Stimulated activated CD8-positive, alpha-beta memory T cell treated with anti-CD3 and anti-CD28 coated beads, Interleukin-4, amount 100 ng/mL, for 24 hours (primary cell): Measurements from ENCODE around the gene AFAP1.
A peak's percentile ranks its signal among the peaks of the same experiment; 100 is the strongest.

Experiments
- DNase-seq: peaks from one replicate; pipeline ENCODE4 v3.0.0-alpha.2; 2020; ENCODE audit warnings: low read depth

Gene AFAP1

DNA sequence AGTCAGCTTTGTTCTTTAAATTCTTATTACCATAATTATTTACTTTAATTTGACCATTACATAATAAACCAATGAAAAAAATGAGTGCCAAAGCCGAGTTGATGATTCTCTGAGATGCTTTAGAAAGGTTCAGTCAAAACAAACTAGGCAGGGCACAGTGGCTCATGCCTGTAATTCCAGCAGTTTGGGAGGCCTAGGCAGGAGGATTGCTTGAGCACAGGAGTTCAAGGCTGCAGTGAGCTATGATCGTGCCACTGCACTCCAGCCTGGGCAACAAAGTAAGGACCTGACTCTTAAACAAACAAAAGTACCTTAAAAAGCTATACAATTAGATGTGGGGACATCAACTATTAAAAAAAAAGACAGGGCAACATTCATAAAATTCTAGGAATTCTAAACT, 75.0 kb downstream of the AFAP1 start:
- no peak for DNase-seq

DNA sequence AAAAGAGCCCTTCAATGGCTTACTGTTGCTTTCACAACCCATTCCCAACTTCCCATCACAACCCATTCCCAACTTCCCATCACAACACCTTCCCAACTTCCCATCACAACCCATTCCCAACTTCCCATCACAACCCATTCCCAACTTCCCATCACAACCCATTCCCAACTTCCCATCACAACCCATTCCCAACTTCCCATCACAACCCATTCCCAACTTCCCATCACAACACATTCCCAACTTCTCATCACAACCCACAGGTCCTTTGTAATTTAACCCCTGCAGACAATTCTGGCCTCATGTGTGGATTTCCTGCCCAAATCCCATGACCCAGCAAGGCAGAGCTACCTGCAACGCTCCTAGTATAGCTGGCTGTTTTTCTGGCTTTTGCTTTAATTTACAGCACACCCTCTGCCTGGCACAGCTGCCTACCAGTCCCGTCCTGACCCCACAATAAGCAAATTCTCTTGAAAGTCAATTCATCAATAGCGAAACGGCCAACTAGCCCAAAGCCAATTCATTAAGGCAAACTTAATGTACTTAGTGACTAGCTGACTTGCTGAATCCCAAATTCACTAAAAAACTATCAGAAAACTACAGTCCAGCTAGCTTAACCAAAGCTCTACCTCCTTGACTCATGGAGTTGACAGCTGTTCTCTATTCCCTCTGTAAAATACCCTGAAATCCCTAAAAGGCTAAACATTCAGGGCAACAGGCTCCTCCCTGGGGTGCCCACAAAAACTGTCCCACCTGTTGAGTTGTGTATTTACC, 75.6 kb downstream of the AFAP1 start:
- no peak for DNase-seq

- DNase-seq: no peak
These were observed 77.0 kb downstream of the AFAP1 start for GRCh38 chr4:7862561-7863192.

GRCh38 chr4:7861440-7861881, 78.2 kb downstream of the AFAP1 start:
- DNase-seq: no peak

GRCh38 chr4:7860600-7861163, 79.0 kb downstream of the AFAP1 start:
- no peak for DNase-seq

DNA sequence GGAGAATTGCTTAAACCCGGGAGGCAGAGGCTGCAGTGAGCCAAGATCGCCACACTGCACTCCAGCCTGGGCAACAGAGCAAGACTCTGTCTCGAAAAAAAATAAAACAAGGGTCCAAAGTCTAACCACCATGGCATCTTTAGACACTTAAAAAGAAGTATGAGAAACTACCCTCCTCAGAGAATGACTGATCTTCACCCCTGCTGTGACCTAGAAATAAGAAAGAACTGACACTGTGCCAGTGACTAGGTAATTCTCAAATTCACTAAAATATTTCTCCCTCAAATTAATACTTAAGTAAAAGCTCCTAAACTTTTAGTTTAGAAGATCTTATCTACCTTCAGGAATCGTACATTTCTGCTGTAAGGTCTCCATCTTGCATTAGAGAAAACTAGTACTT, 80.3 kb downstream of the AFAP1 start:
- no peak for DNase-seq

- no peak for DNase-seq
These were observed 81.2 kb downstream of the AFAP1 start for GRCh38 chr4:7858498-7858897.

- DNase-seq: no peak
These were observed 81.7 kb downstream of the AFAP1 start for GRCh38 chr4:7857993-7858392.

DNA sequence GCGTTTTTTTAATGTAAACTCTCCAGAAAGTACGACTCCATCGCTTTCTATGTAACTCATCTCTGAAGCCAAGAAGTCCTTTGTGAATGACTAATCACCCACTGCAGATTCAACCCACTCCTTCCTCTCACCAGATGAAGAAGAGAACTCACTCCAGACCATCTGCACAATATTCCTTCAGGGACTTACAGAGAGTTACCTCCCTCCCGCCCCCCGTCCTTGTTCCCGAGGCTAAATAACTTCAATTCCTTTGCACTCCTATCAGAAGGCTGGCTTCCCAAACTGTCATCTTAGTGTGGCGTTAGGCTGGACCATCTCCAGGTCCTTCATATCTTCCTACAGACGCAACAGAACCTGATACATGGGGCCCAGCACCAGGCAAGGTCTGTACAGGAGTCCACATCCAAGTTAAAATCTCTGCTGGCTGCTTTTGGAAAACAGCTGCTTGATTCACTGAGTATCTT, 82.4 kb downstream of the AFAP1 start:
- no peak for DNase-seq

GRCh38 chr4:7855731-7856130, 83.9 kb downstream of the AFAP1 start:
- DNase-seq: no peak

DNA sequence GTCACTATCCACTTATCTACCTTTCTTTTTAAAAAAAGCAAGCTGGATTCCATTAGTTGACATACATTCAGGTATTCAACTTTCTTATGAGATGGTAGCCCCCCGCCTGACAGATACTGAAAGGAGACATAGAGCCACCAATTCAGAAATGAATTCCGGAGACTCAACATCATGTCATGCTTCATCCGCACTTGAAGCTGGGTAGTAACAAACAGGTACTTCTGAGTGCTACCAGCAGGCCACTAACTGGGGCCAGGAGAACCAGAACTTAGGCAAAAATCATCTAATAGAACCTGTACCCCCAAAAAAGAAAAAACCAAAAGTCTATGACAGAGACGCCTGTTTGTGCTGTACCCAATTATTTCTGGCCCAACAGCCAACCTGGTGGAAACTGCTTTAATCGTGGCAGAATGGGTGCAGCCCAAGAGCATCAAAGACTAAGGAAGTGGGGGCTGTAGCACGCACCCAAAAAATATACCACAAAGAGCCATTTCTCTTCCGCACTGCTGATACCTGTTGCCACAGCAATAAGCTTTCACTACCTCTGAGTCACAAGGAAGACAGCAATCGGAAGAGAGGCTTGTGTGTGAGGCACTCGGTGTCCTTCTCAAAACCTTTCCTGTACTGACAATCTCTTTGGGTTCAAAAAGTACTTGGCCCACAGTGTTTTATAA, 84.8 kb downstream of the AFAP1 start:
- peak; percentile 18 for DNase-seq

GRCh38 chr4:7854216-7854615, 85.4 kb downstream of the AFAP1 start:
- DNase-seq: no peak

DNA sequence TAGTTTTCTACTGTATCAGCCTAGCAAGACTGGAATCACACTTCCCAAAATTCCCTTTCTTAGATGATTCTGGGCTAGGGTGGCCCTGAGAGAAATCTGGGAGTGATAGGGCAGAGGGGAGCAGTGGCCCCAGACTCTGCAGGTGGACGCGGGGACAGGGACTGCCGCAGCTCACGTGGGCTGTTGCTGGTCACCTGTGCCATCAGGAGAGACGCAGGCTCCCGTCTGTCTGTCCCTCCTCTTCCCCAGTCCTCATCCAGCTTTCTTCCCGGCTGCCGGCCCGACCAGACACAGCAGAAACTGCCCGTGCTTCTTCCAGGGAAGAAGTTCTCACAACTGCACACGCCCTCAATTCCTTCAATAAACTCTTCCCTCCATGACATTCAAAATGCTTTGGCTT, 86.4 kb downstream of the AFAP1 start:
- no peak for DNase-seq

DNA sequence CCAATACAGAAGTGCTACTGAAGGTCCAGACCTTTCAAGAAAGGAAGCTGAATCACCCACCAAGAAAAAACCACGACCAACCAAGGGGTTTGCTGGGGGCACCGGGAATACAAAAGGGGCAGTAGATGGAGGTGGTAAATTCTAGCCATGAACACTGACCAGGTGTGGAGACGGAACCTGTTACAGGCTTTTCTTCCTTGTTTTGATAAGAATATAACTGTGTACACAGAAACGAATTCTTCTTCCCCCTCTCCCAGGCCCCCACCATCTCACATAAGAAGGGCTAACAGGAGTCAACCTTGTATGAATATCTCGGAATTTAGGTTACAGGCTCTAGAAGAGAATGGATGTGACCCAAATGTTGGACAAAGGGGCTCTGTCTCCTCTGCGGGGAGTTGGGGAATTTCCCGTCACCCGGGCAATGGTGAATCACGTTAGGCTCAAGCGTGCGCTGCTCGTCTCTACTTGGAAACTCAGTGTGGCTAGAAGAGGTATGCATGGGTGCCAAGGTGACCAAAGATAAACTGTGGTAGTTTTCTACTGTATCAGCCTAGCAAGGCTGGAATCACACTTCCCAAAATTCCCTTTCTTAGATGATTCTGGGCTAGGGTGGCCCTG, 87.0 kb downstream of the AFAP1 start:
- DNase-seq: no peak

GRCh38 chr4:7850489-7850888, 89.2 kb downstream of the AFAP1 start:
- DNase-seq: no peak

GRCh38 chr4:7847206-7847605, 92.5 kb downstream of the AFAP1 start:
- no peak for DNase-seq

DNA sequence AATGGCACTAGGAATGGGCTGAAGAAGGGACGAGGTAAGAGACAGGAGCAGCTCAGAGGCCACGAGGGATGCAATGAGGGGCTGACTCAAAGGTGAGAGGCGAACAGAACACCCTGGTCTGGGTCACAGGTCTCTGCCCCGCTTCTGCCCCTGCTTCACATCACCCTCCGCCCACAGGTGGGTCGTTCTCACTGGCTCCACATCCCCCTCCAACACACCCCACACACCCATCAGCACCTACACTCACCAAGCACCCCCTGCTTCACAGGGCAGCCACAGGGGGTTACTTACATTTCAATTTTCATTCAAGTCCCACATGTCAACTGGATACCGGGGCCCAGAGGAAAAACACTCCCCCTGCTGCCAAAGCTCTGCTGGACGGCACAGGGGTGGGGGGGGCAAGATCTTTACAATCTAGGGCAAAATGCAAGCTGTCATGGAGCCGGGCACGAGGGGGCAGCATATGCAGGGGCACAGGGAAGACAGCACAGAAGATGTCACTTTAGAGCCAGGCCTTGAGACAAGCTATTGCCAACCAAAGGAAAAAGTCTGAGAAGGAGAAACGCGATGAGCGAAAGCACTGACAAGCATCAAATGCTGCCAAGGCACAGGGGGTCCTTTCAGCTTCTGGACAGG, 94.0 kb downstream of the AFAP1 start:
- no peak for DNase-seq

- DNase-seq: no peak
These were observed 95.1 kb downstream of the AFAP1 start for GRCh38 chr4:7844594-7844991.

DNA sequence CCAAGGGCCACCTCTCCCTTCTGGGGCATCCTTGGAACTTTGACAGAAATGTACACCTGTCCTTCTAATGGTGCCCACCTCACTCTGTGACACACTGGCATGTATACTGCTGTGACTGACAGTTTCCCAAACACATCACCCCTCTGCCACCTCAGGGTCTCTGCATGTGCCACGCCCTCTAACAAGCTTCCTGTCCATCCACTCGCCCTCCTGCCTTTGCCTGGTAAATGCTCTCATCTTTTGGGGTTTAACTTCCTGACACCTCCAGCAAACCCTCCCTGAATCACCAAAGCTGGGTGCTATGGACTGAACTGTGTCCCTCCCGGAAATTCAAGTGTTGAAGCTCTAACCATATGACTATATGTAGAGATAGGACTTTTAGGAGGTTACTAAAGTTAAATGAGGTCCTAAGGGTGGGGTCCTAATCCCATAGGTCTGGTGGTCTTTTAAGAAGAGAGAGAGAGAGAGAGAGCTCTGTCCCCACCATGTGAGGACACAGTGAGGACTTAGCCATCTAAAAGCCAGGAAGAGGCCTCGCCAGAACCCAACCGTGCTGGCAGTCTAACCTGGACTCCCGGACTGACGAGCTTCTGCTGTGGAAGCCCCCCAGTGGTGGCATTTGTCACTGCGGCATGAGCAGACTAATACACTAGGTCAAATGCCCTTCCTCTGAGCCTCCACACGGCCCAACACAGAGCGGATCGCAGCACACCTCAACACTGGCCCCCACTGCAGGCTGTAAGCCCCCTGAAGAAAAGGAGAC, 95.6 kb downstream of the AFAP1 start:
- DNase-seq: peak; percentile 66

- no peak for DNase-seq
These were observed 97.0 kb downstream of the AFAP1 start for GRCh38 chr4:7842384-7843279.
